Measurements from ENCODE around the gene CYP24A1.

The CYP24A1 gene

GRCh38 chr20:54173653-54174456 is at the start of gene CYP24A1:
CYP24A1 (minus strand) TSS chr20:54173986; CDS start chr20:54173579, 407 bp downstream.
- DNase-seq (ENCODE audit: low spot score) = no peak

DNA sequence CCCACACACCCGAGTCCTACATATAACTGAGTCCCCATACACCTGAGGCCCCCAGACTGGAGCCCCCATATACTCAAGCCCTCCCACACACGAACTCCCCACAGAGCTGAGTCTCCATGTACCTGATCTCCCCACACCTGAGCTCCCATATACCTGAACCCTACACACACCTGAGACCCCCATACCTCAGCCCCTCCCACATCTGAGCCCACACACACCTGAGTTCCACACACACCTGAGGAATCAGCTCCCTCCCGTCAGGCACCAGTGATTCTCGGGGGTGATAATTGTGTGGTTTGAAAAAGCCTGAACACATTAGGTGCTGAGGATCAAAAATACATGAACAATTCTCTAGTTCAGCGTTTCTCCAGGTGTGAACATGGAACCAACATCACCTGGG is 49.5 kb upstream of the CYP24A1 start:
- no peak for DNase-seq (ENCODE audit: low spot score)

GRCh38 chr20:54221996-54222890 is 48.5 kb upstream of the CYP24A1 start:
- no peak for DNase-seq (ENCODE audit: low spot score)

- DNase-seq (ENCODE audit: low spot score) = no peak
Observed at GRCh38 chr20:54221353-54221752, 47.6 kb upstream of the CYP24A1 start.

DNA sequence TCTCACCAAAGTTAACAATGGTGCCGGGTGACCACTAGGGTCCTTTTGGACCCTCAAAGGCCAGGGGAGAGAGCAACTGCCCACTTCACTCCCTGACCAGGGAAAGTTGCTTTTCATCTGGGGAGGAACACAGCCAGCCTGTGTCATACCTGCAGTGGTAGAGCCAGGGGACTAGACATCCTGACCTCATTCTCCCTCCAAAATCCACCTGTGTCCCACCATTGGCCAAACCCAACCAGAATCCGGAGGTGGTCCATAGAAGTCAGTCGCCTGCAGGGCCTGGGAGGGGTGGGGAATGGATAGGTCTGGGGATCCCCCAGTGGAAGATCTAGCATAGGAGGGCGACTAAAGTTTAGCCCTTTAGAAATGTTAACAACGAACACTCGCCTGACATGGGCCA is 46.9 kb upstream of the CYP24A1 start:
- no peak for DNase-seq (ENCODE audit: low spot score)

DNA sequence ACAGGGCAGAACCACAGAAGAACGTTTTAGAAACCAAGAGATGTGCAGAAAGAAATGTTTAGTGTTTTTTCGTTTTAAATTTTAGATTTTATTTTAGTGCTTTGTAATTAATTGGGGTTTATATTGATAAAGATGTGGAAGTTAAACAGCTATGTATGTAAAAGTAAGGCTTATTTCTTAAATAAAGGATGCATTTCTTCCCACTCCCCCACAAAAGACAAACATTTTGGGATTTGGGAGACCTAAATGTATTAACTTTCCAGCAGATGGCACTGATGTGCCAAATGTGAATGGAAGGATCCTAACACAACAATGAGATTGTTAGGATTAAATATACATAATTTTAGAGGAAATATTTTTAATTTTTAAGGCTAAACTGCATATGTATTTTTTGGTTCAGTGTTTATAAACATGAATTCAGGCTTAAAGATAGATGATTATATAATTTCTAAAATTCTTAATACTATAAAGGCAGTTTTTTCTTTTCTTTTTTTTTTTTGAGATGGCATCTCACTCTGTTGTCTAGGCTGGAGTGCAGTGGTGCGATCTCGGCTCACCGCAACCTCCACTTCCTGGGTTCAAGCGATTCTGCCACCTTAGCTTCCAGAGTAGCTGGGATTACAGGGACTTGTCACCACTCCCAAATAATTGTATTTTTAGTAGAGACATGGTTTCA is 46.1 kb upstream of the CYP24A1 start:
- DNase-seq (ENCODE audit: low spot score) = no peak

GRCh38 chr20:54218470-54218869 is 44.7 kb upstream of the CYP24A1 start:
- DNase-seq (ENCODE audit: low spot score) = no peak

GRCh38 chr20:54217762-54218161 is 44.0 kb upstream of the CYP24A1 start:
- DNase-seq (ENCODE audit: low spot score) = no peak

DNA sequence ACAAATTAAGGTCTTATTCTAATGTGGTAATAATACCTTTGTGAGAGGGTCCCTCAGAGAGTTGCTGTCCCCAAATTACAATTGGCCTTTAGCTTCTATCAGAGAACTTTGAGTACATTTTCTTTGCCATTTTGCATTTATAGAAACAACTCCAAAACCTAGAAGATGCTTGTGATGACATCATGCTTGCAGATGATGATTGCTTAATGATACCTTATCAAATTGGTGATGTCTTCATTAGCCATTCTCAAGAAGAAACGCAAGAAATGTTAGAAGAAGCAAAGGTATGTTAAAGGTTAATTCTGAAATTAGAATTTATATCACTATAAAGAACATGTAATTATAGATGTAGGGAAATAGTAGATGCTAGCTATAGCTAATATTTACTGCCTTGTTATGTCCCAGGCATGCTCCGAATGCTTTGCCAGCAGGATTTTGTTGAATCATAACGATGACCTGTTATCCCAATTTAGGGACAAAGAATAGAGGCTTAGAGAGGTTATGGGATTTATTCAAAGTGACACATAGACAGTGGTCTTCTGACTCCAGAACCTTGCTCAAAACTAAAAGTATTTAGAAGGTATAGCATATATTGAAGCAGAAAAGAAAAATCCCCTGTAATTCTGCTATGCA is 41.5 kb upstream of the CYP24A1 start:
- DNase-seq (ENCODE audit: low spot score) = no peak

GRCh38 chr20:54214566-54214965 is 40.8 kb upstream of the CYP24A1 start:
- no peak for DNase-seq (ENCODE audit: low spot score)

- DNase-seq (ENCODE audit: low spot score) = no peak
Observed at GRCh38 chr20:54212871-54213270, 39.1 kb upstream of the CYP24A1 start.

- no peak for DNase-seq (ENCODE audit: low spot score)
Observed at GRCh38 chr20:54212226-54212625, 38.4 kb upstream of the CYP24A1 start.

- no peak for DNase-seq (ENCODE audit: low spot score)
Observed at GRCh38 chr20:54209216-54209813, 35.5 kb upstream of the CYP24A1 start.

DNA sequence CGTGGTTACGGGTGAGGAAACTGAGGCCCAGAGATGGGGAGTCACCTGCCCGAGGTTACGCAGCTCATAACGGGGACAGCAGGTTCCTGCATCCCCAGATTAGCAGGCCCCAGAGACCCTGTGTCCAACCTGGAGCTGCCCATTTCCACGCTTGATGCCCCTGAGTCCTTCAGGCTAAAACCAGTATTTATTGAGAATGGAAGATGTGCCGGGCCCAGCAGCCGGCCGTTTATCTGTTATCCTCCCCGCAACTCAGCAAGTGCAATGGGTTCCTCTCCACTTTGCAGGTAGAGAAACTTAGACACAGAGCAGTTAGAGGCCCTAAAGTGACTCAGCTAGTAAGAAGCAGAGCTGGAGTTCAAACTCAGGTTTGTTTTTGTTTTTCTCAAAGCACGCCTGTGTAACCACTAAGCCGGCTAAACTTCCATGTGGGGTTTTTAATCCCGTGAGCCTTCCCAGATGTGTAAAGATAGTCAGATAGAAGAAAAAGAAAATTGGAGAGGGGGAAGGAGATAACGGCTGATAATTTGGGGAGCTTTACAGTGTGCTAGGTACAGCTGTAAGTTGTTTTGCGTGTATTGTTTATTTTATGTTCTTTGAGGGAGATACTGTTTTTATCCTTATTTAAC is 34.9 kb upstream of the CYP24A1 start:
- DNase-seq (ENCODE audit: low spot score) = no peak

- DNase-seq (ENCODE audit: low spot score) = peak; percentile 70
Observed at GRCh38 chr20:54207743-54208547, 34.2 kb upstream of the CYP24A1 start, which contains the start of gene PFDN4. PFDN4 (plus strand) TSS chr20:54208087; CDS start chr20:54208101, 14 bp downstream.

DNA sequence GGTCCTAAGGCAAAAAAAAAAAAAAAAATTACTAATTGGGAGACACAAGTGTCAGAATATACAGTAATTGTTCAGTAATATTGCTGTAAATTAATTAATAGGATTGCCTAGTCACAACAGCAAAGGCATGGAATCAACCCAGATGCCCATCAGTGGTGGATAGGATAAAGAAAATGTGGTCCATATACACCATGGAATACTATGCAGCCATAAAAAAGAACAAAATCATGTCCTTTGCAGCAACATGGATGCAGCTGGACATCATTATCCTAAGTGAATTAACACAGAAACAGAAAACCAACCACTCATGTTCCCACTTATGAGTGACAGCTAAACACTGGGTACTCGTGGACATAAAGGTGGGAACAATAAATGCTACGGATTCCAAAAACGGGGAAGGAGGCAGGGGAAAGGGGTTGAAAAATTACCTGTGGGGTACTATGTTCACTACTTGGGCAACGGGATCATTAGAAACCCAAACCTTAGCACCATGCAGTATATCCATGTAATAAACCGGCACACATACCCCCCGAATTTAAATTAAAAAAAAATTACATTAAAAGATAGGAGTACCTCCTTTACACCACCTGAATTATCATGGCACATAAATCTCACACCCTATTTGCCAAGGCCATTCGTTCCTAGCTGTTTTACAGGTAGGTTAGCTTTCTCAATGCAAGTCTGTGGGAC is 33.4 kb upstream of the CYP24A1 start:
- DNase-seq (ENCODE audit: low spot score) = no peak

DNA sequence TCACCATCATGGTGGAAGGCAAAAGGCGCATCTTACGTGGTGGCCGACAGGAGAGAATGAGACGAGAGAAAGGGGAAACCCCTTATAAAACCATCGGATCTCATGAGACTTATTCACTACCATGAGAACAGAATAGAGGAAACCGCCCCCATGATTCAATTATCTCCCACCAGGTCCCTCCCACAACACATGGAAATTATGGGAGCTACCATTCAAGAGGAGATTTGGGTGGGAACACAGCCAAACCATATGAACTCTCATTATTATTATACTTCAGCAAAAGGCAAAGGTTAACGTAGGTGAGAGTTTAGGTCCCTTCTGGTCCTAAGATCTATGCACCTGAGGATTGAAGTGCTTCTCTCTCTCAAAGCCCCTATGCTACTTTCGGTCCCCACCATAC is 31.7 kb upstream of the CYP24A1 start:
- DNase-seq (ENCODE audit: low spot score) = no peak

GRCh38 chr20:54204481-54204880 is 30.7 kb upstream of the CYP24A1 start:
- DNase-seq (ENCODE audit: low spot score) = no peak

- no peak for DNase-seq (ENCODE audit: low spot score)
Observed at GRCh38 chr20:54204063-54204462, 30.3 kb upstream of the CYP24A1 start.

GRCh38 chr20:54203281-54203680 is 29.5 kb upstream of the CYP24A1 start:
- no peak for DNase-seq (ENCODE audit: low spot score)
